A673 (cell line): Measurements from ENCODE around the gene LSM14A.

Experiments used
- EZH2 ChIP-seq: fragments of 200-600 bp; sonication (generic); IDR thresholded peaks from 2 replicates; pipeline ENCODE4 v1.6.1; 2017; ENCODE audit warnings: borderline replicate concordance, low read depth, mild to moderate bottlenecking, mixed read lengths, antibody characterized with exemption, low read length; ENCODE audit not compliant: poor library complexity, severe bottlenecking
- TF ChIP-seq, protein P1 (sequence below): fragments of 300-800, 200-600 bp; sonication (generic); conservative IDR thresholded peaks from 2 replicates; pipeline ENCODE4 v1.5.1; 2017; ENCODE audit warnings: low read depth, mild to moderate bottlenecking, antibody characterized with exemption, low read length, moderate library complexity, mixed read lengths

DNA sequence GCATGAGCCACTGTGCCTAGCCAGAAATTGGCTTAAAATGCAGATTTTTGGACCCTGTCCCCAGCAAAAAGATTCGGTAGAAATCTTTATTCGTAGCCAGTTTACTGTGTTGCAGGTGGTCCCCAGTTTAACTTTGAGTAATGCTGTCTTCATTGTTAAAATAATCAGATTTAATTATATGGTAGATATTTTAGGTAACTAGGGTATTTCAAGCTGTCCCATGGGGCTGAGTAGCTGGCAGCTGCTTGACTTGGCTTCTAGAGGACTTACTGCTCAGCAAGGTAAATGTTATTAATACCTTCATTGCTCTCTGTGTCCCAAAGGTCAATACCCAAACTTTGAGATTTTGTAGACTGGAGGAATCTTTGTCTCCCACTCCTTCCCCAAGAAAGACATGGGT, 21.1 kb downstream of the LSM14A start:
- TF ChIP-seq, protein P1, sequence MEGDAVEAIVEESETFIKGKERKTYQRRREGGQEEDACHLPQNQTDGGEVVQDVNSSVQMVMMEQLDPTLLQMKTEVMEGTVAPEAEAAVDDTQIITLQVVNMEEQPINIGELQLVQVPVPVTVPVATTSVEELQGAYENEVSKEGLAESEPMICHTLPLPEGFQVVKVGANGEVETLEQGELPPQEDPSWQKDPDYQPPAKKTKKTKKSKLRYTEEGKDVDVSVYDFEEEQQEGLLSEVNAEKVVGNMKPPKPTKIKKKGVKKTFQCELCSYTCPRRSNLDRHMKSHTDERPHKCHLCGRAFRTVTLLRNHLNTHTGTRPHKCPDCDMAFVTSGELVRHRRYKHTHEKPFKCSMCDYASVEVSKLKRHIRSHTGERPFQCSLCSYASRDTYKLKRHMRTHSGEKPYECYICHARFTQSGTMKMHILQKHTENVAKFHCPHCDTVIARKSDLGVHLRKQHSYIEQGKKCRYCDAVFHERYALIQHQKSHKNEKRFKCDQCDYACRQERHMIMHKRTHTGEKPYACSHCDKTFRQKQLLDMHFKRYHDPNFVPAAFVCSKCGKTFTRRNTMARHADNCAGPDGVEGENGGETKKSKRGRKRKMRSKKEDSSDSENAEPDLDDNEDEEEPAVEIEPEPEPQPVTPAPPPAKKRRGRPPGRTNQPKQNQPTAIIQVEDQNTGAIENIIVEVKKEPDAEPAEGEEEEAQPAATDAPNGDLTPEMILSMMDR, result no peak
- TF ChIP-seq EZH2, result no peak
